ENCODE results near the gene HTATIP2.

- TF ChIP-seq REST (IDR thresholded peaks at IDR 0.05; ENCODE audit: borderline replicate concordance), result no peak
- TF ChIP-seq EZH2 (IDR thresholded peaks at IDR 0.05; ENCODE audit: borderline replicate concordance, insufficient read depth, low read length, poor library complexity, severe bottlenecking), result no peak
These were observed 33.8 kb downstream of the HTATIP2 start for GRCh38 chr11:20397281-20397680.
